Parathyroid adenoma (tissue), 2 donors: ENCODE data around the gene CNN3.

ENCODE experiments used
- H2AFZ ChIP-seq: fragments of 300-600 bp; sonication (generic); one replicate; pipeline ENCODE4 v1.7.0; 2017; ENCODE audit warnings: antibody characterized with exemption, mild to moderate bottlenecking
- H3K27ac ChIP-seq: fragments of 300-600 bp; sonication (generic); one replicate; pipeline ENCODE4 v1.7.0; 2017
- H3K27me3 ChIP-seq: fragments of 300-600 bp; sonication (generic); one replicate; pipeline ENCODE4 v1.7.0; 2017; ENCODE audit warnings: low read length; ENCODE audit not compliant: control insufficient read depth, insufficient read depth
- H3K36me3 ChIP-seq: fragments of 300-600 bp; sonication (generic); one replicate; pipeline ENCODE4 v1.7.0; 2017; ENCODE audit warnings: low read length; ENCODE audit not compliant: control insufficient read depth, insufficient read depth
- H3K4me1 ChIP-seq: fragments of 300-600 bp; sonication (generic); one replicate; pipeline ENCODE4 v1.7.0; 2017; ENCODE audit warnings: control low read depth
- H3K4me2 ChIP-seq: fragments of 300-600 bp; sonication (generic); one replicate; pipeline ENCODE4 v1.7.0; 2017; ENCODE audit warnings: low read length
- H3K4me3 ChIP-seq: fragments of 300-600 bp; sonication (generic); one replicate; pipeline ENCODE4 v1.7.0; 2017; ENCODE audit warnings: low read depth, low read length
- H3K79me2 ChIP-seq: fragments of 300-600 bp; sonication (generic); one replicate; pipeline ENCODE4 v1.7.0; 2017; ENCODE audit warnings: control low read depth
- H3K9ac ChIP-seq: fragments of 300-600 bp; sonication (generic); one replicate; pipeline ENCODE4 v1.7.0; 2017; ENCODE audit warnings: mild to moderate bottlenecking
- H3K9me3 ChIP-seq: fragments of 300-600 bp; sonication (generic); one replicate; pipeline ENCODE4 v1.7.0; 2017; ENCODE audit warnings: low read length; ENCODE audit not compliant: control insufficient read depth
- TF ChIP-seq, protein P1 (sequence below): fragments of 300-600 bp; sonication (generic); IDR thresholded peaks from one replicate; pipeline ENCODE4 v1.7.0; 2017; ENCODE audit warnings: antibody characterized with exemption, mild to moderate bottlenecking
- donor health status: primary hyperparathyroidism.

CNN3 gene

GRCh38 chr1:94961988-94962387, 35.1 kb upstream of the CNN3 start:
- H3K27ac ChIP-seq = no peak overlapping the region
- H3K27me3 ChIP-seq = no peaks in the 10 kb centered on the region
- TF ChIP-seq, protein P1, sequence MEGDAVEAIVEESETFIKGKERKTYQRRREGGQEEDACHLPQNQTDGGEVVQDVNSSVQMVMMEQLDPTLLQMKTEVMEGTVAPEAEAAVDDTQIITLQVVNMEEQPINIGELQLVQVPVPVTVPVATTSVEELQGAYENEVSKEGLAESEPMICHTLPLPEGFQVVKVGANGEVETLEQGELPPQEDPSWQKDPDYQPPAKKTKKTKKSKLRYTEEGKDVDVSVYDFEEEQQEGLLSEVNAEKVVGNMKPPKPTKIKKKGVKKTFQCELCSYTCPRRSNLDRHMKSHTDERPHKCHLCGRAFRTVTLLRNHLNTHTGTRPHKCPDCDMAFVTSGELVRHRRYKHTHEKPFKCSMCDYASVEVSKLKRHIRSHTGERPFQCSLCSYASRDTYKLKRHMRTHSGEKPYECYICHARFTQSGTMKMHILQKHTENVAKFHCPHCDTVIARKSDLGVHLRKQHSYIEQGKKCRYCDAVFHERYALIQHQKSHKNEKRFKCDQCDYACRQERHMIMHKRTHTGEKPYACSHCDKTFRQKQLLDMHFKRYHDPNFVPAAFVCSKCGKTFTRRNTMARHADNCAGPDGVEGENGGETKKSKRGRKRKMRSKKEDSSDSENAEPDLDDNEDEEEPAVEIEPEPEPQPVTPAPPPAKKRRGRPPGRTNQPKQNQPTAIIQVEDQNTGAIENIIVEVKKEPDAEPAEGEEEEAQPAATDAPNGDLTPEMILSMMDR = no peak
- H3K4me1 ChIP-seq = no peaks in the 10 kb centered on the region
- no peak overlapping the region for H2AFZ ChIP-seq
- H3K79me2 ChIP-seq = no peaks in the 10 kb centered on the region
- H3K36me3 ChIP-seq = no peaks in the 10 kb centered on the region
- H3K9me3 ChIP-seq = no peaks in the 10 kb centered on the region
- no peak overlapping the region for H3K9ac ChIP-seq
- H3K4me2 ChIP-seq = no peak overlapping the region
- H3K4me3 ChIP-seq = no peak overlapping the region

DNA sequence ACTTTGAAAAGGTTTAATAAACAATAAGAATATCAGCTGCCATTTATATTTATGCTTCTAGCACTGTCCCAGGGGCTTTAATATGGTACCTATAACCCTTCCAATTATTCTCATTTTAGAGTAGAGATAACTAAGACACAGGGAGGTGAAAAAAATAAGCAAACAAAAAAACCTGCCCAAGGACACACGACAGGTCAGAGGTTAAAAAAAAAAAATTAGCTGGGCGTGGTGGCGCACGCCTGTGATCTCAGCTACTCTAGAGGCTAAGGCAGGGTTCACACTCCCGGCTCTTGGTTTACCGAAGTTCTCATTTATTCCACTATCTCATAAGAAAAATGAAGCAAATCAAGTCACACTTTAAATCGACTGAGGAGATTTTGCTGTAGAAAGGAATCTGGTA, 34.7 kb upstream of the CNN3 start:
- Histone ChIP-seq H3K36me3 (no peaks in the 10 kb centered on the region), H3K27me3 (no peaks in the 10 kb centered on the region), H2AFZ (no peak overlapping the region), H3K79me2 (no peaks in the 10 kb centered on the region), H3K27ac (no peak overlapping the region), H3K4me3 (no peak overlapping the region), H3K9ac (no peak overlapping the region), H3K4me2 (no peak overlapping the region), H3K9me3 (no peaks in the 10 kb centered on the region), H3K4me1 (no peaks in the 10 kb centered on the region)
- TF ChIP-seq, protein P1 = no peak

DNA sequence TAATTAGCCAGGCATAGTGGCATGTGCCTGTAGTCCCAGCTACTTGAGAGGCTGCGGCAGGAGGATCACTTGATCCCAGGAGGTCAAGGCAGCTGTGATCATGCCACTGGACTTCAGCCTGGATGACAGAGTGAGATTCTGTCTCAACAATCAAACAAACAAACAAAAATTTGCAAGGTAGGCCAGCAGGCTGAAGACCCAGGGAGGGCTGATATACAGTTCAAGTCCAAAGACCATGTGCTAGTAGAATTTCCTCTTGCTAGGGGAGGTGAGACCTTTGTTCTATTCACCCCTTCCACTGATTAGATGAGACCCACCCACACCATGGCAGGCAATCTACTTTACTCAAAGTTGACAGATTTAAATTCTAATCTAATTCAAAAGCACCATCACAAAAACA, 31.2 kb upstream of the CNN3 start:
- Histone ChIP-seq H2AFZ (no peak overlapping the region), H3K4me1 (no peaks in the 10 kb centered on the region), H3K9me3 (no peaks in the 10 kb centered on the region), H3K27ac (no peak overlapping the region), H3K4me3 (no peak overlapping the region), H3K27me3 (no peaks in the 10 kb centered on the region), H3K36me3 (no peaks in the 10 kb centered on the region), H3K79me2 (no peaks in the 10 kb centered on the region), H3K9ac (no peak overlapping the region), H3K4me2 (no peak overlapping the region)
- TF ChIP-seq, protein P1 = no peak

DNA sequence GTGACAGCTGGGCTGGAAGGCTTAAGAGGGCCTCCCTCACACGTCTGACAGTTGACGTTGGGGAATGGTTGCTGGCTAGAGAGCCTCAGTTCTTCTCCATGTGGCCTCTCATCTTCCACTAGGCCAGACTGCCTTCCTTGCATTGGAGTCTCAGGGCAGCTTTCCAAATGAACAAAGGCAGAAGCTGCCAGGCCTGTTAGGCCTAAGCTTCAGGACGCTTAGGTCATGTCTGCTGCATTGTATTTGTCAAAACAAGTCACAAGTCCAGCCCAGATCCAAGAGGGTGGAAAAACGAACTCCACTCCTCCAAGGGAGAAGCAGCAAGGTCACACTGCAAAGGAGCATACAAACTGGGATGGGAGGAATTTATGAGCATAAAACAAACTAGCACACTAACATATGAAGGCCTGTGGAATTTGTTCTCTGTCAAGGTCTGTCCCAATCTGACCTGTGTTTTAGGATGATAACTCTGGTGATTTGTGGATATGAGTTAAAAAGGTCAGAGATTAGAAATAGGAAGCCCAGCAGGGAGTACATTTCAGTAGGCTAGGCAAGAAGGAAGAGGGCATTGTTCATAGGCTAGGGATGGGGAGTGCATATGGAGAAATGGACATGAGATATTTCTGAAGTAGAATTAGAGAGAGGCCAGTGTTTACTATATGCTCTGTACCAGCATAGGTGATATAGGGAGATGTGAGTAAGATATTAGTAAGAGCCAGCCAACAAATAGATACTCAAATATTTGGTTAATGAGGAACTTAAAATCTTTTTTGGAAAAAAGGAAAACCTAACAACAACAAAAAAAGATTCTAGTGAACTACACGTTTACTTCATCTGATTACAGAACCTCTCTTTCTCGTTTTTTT, 29.1 kb upstream of the CNN3 start:
- no peak overlapping the region for H3K27ac ChIP-seq
- H3K9ac ChIP-seq = no peak overlapping the region
- no peaks in the 10 kb centered on the region for H3K79me2 ChIP-seq
- H3K4me3 ChIP-seq = no peak overlapping the region
- TF ChIP-seq, protein P1 = no peak
- no peaks in the 10 kb centered on the region for H3K9me3 ChIP-seq
- no peaks in the 10 kb centered on the region for H3K27me3 ChIP-seq
- H3K4me2 ChIP-seq = no peak overlapping the region
- peak overlapping the region; percentile 15 for H2AFZ ChIP-seq
- H3K4me1 ChIP-seq = no peaks in the 10 kb centered on the region
- H3K36me3 ChIP-seq = no peaks in the 10 kb centered on the region
